KOPT-K1 (cell line): Measurements from ENCODE around the gene PLK2.

Experiments used
- H3K27ac ChIP-seq: fragments of 200-600 bp; sonication (generic); 2 replicates; pipeline ENCODE4 v1.5.1; 2016; ENCODE audit warnings: antibody characterized with exemption, mild to moderate bottlenecking, low read depth, low read length; ENCODE audit not compliant: poor library complexity, severe bottlenecking
- H3K36me3 ChIP-seq: fragments of 200-600 bp; sonication (generic); 2 replicates; pipeline ENCODE4 v1.5.1; 2017; ENCODE audit warnings: antibody characterized with exemption, mild to moderate bottlenecking, low read length, moderate library complexity; ENCODE audit not compliant: insufficient read depth
- H3K9me3 ChIP-seq: fragments of 200-600 bp; sonication (generic); 2 replicates; pipeline ENCODE4 v1.5.1; 2017; ENCODE audit warnings: antibody characterized with exemption, low read length, mild to moderate bottlenecking; ENCODE audit not compliant: insufficient read depth, poor library complexity, severe bottlenecking

PLK2 gene

GRCh38 chr5:58491216-58491892 is 31.5 kb upstream of the PLK2 start, which contains the start of gene GAPT:
Gene GAPT, plus strand, starts transcription at chr5:58491435. Its CDS starts 3,102 bp downstream, at chr5:58494537.
- no peaks in the 10 kb centered on the region for H3K36me3 ChIP-seq
- no peaks in the 10 kb centered on the region for H3K9me3 ChIP-seq
- no peak within 1 kb of the TSS for H3K27ac ChIP-seq

DNA sequence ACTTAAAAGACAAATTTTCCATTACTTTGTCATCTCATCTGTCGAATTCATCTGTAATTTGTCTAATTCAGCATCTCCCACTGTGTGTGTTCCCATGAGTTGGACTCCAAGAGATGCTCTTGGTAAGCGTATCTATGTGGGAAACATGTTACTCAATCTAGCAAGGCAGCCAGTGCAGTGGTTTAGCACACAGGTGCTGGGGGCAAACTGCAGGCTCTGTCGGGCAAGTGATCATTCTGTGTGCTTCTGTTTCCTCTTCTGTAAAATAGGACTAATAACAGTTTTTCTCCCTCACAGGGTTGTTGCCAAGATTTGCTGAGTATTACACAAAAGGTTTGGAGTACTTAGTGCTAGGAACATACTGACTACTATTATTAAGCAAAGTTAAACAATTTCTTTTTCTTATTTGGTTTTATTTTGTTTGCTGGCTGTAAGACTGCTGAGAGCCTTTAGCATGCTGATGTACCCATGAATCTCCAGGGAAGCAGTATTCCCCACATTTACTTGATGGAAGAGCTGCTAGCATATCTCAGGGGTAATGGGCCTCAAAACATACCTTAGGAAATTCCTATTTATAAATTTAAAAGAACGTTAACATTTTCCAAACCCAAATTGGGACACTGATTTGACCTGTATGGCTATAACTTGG is 30.6 kb upstream of the PLK2 start:
- H3K36me3 ChIP-seq: no peaks in the 10 kb centered on the region
- H3K9me3 ChIP-seq: no peaks in the 10 kb centered on the region
- H3K27ac ChIP-seq: no peak overlapping the region

DNA sequence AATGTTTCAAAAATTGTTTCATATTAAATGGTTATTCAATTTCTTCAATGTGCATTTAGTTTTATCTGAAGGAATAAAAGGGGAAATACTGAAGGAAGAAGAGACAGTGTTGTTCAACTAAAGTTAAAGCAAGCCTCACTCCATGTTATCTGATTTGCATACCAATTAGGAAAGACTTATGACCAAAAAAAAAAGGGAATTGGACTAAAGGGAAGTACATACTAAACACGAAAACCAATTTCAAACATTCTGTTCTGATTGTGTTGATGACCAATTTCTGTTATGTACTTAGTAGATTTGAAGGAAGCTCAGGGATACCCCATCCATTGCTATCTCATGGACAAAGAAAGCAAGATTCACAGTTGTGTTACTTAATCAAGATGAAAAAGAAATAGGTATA is 26.4 kb upstream of the PLK2 start:
- H3K27ac ChIP-seq: no peak overlapping the region
- H3K36me3 ChIP-seq: no peaks in the 10 kb centered on the region
- H3K9me3 ChIP-seq: no peaks in the 10 kb centered on the region

DNA sequence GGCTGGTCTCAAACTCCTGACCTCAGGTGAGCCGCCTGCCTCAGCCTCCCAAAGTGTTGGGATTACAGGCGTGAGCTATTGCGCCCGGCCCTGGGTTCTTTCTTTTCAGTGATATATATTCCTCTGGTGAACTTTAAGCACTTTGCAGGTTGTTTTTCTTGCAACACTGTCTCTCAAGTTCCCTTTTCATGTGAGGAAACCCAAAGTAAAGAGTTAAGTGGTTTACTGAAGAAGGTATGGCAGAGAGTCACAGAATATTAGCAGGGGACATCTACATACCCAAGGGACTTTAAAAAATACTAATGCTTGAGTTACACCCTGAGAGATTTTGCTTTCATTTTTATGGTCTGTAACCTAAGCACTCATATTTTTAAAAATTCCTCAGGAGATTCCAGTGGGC is 24.6 kb upstream of the PLK2 start:
- Histone ChIP-seq H3K36me3 (no peaks in the 10 kb centered on the region), H3K9me3 (no peaks in the 10 kb centered on the region), H3K27ac (no peak overlapping the region)

GRCh38 chr5:58482536-58482935 is 22.6 kb upstream of the PLK2 start:
- Histone ChIP-seq H3K36me3 (no peaks in the 10 kb centered on the region), H3K27ac (no peak overlapping the region), H3K9me3 (no peaks in the 10 kb centered on the region)

DNA sequence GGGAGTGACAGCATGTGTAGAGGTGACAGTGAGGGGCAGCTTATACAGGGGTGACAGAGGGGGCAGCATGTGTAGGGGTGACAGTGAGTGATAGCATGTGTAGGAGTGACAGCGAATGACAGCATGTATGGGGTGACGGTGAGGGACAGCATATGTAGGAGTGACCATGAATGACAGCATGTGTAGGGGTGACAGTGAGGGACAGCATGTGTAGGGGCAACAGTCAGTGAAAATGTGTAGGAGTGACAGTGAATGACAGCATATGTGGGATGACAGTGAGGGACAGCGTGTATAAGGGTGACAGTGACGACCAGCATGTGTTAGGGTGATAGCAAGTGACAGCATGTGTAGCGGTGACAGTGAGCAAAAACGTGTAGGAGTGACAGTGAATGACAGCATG is 21.9 kb upstream of the PLK2 start:
- no peak overlapping the region for H3K27ac ChIP-seq
- no peaks in the 10 kb centered on the region for H3K9me3 ChIP-seq
- no peaks in the 10 kb centered on the region for H3K36me3 ChIP-seq

GRCh38 chr5:58481066-58481676 is 21.3 kb upstream of the PLK2 start:
- Histone ChIP-seq H3K9me3 (no peaks in the 10 kb centered on the region), H3K36me3 (no peaks in the 10 kb centered on the region), H3K27ac (no peak overlapping the region)

GRCh38 chr5:58477760-58478376 is 18.0 kb upstream of the PLK2 start:
- Histone ChIP-seq H3K9me3 (peaks cover 11% of the 10 kb centered on the region), H3K36me3 (no peaks in the 10 kb centered on the region), H3K27ac (no peak overlapping the region)

GRCh38 chr5:58475404-58475803 is 15.5 kb upstream of the PLK2 start:
- Histone ChIP-seq H3K27ac (no peak overlapping the region), H3K9me3 (peaks cover 11% of the 10 kb centered on the region), H3K36me3 (no peaks in the 10 kb centered on the region)

DNA sequence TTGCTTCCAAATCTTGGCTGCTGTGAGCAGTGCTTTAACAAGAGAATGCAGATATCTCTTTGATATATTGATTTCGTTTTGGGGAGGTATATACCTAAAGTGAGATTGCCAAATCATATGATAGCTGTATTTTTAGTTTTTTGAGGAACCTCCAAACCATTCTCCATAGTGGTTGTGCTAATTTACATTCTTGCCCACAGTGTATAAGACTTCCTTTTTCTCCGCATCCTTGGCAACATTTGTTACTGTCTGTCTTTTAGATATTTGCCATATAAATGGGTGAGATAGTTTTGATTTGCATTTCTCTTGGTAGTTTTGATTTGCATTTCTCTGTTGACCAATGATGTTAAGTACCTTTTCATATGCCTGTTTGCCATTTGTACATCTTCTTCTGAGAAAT is 10.0 kb upstream of the PLK2 start:
- Histone ChIP-seq H3K27ac (no peak overlapping the region), H3K9me3 (no peaks in the 10 kb centered on the region), H3K36me3 (no peaks in the 10 kb centered on the region)

GRCh38 chr5:58466939-58467338 is 7.1 kb upstream of the PLK2 start:
- Histone ChIP-seq H3K27ac (no peak overlapping the region), H3K36me3 (no peaks in the 10 kb centered on the region)

DNA sequence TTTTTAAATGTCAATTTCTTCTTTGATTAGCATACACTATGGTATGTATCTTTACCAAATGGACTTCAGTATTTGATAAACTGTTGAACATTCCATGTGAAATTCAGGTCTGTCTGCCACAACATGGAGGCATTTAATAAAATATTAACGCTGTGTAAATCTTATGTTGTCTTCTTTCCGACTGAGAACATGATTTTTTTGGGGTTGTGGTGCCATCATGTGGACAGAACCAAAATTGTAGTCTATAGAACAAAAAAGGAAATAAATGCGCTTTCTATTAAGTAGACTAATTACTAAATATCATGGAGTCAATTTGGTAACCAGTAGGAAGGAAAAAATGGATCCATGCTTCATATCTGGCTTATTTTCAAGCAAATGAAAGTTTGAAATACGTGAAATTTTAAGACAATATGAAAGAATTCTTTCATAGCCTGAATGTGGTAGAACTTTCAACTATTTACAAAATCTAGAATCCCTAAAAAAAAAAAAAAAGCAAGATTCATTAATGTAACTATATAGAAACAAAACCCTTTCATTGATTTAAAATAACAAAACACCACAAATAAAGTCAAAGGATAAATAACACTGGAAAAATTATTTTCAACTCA is 2.8 kb upstream of the PLK2 start:
- Histone ChIP-seq H3K36me3 (no peaks in the 10 kb centered on the region), H3K9me3 (no peaks in the 10 kb centered on the region)

More at GRCh38 chr5:58466939-58467338, 7.1 kb upstream of the PLK2 start:
- no peaks in the 10 kb centered on the region for H3K9me3 ChIP-seq

GRCh38 chr5:58462154-58462553 is 2.3 kb upstream of the PLK2 start:
- Histone ChIP-seq H3K9me3 (no peaks in the 10 kb centered on the region), H3K36me3 (no peaks in the 10 kb centered on the region), H3K27ac (no peak overlapping the region)

More for the DNA sequence above, 2.8 kb upstream of the PLK2 start:
- no peak overlapping the region for H3K27ac ChIP-seq

GRCh38 chr5:58460732-58461286 is 923 bp upstream of the PLK2 start:
- H3K36me3 ChIP-seq: no peaks in the 10 kb centered on the region
- no peak overlapping the region for H3K27ac ChIP-seq
- H3K9me3 ChIP-seq: no peaks in the 10 kb centered on the region
